Stimulated activated CD8-positive, alpha-beta memory T cell treated with anti-CD3 and anti-CD28 coated beads, Interleukin-15, amount 100 ng/mL, for 24 hours (primary cell): ENCODE results near the gene TMEM14B.
"Not testable (repeated sequence)": the region's sequence is repeated elsewhere in the genome, so short reads cannot be mapped to it uniquely, and the experiment has no call there.

Experiments used
- DNase-seq: peaks from one replicate; pipeline ENCODE4 v3.0.0-alpha.2; 2020; ENCODE audit warnings: low read depth

The TMEM14B gene

DNA sequence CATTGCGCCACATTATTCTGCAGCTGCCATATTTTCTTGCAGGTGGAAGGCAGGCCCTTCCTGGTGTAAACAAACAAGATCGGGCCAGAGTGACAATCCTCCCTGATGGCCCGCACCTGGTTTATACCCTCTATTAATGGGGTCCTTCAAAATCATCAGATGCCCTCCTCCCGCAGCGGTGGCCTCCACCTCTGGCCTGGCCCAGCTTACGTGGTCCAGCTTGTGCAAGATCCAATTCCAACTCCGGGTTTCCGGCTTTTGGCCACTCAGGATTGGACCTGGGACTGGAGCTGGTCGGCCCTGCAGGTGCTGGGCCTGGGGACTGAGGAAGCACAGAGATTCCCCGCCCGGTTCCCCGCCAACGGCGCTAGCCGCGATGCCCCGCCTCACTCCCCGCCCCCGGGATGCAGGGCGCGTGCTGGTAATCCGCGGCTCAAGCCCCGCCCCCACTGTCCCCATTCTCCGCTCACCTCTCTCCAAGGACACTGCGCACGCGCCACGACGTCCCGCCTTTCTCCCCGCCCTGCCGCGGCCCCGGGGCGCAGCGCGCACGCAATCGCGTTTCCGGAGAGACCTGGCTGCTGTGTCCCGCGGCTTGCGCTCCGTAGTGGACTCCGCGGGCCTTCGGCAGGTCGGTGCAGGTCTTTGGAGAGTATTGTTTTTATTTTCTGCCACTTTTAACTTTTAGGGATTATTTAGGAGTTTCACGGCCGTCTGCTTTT is at the start of gene TMEM14B:
TSS of gene TMEM14B (plus strand) at position 555 of the 722 bp plus-strand sequence. CDS start 1,441 bp downstream, outside the sequence.
- peak; percentile 99 for DNase-seq

DNA sequence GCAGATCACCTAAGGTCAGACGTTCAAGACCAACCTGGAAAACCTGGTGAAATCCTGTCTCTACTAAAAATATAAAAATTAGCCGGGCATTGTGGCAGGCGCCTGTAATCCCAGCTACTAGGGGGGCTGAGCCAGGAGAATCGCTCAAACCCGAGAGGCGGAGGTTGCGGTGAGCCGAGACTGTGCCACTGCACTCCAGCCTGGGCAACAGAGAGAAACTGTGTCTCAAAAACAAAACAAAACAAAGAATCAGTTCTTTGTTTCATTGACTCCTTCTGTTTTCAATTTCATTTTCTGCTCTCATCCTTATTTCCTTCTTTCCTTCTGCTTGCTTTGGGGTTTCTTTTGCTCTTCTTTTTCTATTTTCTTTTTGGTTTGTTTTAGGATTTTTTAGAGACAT is 33.6 kb upstream of the TMEM14B start:
- no peak for DNase-seq

DNA sequence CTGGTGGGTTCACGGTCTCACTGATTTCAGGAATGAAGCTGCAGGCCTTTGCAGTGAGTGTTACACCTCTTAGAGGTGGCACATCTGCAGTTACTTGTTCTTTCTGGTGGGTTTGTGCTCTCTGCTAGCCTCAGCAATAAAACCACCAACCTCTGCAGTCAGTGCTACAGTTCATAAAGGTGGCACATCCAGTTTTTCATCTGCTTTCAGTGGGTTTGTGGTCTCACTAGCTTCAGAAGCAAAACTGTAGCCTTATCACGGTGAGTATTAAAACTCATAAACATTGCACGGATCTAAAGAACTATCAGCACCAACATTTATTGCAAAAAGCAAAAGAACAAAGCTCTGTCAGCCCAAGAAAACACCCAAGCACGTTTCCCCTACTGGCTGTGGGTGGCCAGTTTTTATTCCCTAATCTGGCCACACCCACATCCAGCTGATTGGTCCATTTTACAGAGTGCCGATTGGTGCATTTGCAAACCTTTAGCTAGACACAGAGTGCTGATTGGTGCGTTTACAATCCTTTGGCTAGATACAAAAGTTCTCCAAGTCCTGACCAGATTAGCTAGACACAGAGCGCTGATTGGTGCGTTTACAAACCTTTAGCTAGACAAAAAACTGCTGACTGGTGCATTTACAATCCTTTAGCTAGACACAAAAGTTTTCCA is 28.2 kb upstream of the TMEM14B start:
- DNase-seq: no peak

DNA sequence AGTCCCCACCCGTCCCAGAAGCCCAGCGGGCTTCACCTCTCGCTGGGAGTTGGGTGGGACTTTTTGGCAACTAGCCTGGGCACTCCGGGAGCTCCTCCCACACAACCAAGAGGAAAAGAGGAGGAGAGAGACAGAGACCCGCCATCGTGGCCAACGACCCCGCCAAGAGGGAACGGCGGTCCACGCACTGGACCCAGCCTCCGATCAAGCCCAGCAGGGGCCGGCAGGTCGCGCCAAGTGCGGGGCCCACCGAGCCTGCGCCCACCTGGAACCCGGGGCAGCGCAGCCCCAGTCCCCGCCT is 27.7 kb upstream of the TMEM14B start:
- no peak for DNase-seq

DNA sequence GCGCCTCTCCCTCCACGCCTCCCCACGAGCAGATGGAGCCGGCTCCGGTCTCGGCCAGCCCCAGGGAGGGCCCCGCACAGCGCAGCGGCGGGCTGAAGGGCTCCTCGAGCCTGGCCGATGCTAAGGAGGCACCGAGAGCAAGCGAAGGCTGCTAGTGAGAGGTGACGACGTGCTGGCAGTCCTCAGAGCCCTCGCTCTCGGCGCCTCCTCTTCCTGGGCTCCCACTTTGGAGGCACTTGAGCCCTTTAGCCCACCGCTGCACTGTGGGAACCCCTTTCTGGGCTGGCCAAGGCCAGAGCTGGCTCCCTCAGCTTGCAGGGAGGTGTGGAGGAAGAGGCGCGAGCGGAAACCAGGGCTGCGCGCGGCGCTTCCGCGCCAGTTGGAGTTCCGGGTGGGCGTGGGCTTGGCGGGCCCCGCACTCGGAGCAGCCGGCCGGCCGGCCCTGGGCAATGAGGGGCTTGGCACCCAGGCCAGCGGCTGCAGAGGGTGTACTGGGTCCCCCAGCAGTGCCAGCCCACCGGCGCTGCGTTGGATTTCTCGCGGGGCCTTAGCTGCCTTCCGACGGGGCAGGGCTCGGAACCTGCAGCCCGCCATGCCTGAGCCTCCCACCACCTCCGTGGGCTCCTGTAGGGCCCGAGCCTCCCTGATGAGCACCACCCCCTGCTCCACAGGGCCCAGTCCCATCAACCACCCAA is 27.2 kb upstream of the TMEM14B start:
- DNase-seq: peak; percentile 33

DNA sequence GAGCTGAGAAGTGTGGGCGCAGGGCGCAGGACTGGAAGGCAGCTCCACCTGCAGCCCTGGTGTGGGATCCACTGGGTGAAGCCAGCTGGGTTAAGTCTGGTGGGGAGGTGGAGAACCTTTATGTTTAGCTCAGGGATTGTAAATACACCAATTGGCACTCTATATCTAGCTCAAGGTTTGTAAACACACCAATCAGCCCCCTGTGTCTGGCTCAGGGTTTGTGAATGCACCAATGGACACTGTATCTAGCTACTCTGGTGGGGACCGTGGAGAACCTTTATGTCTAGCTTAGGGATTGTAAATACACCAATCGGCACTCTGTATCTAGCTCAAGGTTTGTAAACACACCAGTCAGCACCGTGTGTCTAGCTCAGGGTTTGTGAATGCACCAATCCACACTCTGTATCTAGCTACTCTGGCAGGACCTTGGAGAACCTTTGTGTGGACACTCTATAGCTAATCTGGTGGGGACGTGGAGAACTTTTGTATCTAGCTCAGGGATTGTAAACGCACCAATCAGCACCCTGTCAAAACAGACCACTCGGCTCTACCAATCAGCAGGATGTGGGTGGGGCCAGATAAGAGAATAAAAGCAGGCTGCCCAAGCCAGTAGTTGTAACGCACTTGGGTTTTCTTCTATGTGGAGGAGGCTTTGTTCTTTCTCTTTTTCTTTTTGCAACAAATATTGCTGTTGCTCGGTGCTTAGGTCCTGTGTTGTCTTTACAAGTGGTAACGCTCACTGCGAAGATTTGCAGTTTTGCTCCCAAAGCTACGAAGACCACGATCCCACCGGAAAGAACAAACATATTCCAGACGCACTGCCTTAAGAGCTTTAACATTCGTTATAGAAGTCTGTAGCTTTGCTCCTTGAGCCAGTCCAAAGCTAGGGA is 26.4 kb upstream of the TMEM14B start:
- DNase-seq: not testable (repeated sequence)

DNA sequence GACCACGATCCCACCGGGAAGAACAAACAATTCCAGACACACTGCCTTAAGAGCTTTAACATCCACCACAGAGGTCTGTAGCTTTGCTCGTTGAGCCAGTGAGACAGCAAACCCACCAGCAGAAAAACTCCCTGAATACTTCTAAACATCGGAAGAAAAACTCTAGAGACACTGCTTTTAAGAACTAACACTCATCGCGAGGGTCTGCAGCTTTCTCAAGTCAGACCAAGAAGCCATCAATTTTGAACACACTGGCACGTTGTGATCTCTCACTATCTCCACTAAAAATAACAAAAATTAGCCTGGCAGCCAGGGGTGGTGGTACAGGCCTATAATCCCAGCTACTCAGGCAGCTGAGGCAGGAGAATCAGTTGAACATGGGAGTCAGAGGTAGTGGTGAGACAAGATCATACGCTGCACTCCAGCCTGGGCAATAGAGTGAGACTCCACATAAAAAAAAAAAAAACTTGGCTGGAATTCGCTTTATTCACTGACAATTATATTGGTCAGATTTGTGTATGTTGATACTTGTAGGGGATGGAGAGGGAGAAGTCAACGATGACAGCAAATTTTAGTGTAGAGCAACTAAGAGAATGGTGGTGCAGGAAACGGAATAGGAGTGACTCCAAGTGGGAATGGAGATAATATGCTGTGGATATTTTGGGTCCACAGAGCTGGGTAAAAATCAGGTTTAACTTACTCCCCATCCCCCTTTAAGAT is 25.6 kb upstream of the TMEM14B start:
- DNase-seq: no peak

DNA sequence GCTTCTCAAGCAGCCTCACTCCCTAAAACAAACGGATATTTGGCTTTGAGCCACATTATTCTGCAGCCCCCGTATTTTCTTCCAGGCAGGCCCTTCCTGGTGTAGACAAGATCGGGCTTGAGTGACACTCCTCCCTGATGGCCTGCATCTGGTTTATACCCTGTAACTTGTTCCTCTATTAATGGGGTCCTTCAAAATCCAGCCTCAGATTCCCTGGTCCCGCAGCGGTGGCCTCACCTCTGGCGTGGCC is 25.1 kb upstream of the TMEM14B start:
- DNase-seq: no peak

DNA sequence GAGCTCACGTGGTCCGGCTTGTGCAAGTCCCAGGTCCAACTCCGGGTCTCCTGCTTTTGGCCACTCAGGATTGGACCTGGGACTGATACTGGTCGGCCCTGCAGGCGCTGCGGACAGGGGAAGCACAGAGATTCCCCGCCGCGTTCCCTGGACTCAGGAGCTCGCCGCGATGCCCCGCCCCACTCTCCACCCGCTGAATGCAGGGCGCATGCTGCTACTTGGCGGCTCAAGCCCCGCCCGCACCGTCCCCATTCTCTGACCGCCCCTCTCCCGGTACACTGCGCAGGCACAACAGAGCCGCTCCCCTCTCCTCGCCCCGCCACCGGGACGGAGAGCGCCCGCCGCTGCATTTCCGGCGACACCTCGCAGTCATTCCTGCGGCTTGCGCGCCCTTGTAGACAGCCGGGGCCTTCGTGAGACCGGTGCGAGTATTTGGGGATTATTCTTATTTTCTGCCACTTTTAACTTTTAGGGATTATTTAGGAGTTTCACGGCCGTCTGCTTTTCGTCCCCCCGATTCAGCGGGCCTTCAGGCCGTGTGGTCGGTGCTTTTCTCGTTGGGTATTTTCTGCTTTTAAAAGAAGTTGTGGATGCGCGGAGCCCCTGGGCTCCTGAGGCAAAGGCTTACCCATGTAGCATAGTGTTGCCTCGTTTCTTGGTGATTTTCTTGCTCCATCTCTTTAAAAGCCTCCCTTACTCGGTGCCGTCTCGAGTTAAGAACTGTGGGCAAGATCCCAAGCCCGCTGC is 24.6 kb upstream of the TMEM14B start, which contains the start of gene TMEM14C:
TSS of gene TMEM14C (plus strand) at position 251 of the 747 bp plus-strand sequence. CDS start 1,544 bp downstream, outside the sequence.
- peak; percentile 67 for DNase-seq

DNA sequence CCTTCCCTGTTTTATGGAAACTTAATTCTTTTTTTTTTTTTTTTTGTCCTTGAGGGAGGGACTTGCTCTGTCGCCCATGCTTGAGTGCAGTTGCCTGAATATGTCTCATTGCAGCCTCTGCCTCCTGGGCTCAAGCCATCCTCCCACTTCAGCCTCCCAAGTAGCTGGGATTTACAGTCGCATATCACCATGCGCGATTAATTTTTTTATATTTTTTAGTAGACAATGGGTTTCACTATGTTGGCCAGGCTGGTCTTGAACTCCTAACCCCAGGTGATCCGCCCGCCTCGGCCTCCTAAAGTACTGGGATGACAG is 24.1 kb upstream of the TMEM14B start:
- DNase-seq: no peak

DNA sequence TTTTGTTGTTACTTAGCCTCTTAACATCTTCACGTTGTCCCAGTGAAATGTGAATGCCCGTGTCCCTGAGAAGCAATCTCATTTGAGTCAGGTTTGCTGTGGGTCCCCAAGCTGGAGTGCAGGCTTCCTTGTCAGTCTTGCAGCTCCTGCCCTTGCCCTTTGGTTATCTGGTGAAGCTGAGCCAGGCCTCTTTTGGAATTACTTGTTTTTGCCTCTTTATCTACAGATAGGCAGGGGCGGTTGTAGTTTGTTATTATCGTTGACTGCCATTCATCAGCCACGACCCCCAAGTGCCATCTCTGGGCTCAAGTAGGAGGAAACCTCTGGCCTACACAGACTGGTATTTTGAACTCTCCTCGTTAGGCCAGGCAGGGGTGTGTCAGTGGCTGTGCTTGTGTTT is 22.6 kb upstream of the TMEM14B start:
- no peak for DNase-seq

DNA sequence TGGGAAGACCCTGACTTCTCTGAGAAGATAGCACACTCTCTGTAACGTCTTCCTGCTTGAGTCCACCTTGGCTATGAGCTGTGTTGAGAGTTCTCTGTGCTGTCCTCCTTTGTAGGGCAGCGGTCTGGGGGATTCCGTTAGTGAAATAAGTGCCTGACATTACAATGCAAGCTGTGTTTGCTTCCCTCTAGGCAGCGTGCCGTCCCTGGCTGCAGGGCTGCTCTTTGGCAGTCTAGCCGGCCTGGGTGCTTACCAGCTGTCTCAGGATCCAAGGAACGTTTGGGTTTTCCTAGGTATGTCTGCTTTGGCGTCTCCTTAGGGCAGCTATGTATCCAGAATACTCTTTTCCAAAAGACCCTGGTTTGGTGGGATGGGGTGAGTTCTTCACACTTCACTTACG is 21.9 kb upstream of the TMEM14B start:
- no peak for DNase-seq

DNA sequence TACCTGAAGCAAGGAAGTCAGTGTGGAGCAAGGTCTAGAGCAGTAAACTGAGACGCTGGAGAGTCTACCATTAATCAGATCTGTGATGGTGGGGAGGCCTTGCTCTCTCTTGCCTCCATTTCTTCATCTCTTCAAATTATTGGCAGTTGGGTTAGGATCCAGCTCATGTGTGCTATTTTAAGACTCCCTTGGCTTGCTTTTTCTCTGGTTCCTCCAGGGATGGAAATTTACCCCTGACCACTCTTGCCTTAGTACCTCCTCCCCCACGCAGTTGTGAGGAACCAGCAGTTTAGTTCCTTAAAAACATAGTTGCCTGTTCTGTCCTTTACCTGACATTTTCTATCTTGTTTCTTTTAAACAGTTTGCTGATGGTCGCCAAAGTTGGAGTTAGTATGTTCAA is 17.4 kb upstream of the TMEM14B start:
- no peak for DNase-seq

DNA sequence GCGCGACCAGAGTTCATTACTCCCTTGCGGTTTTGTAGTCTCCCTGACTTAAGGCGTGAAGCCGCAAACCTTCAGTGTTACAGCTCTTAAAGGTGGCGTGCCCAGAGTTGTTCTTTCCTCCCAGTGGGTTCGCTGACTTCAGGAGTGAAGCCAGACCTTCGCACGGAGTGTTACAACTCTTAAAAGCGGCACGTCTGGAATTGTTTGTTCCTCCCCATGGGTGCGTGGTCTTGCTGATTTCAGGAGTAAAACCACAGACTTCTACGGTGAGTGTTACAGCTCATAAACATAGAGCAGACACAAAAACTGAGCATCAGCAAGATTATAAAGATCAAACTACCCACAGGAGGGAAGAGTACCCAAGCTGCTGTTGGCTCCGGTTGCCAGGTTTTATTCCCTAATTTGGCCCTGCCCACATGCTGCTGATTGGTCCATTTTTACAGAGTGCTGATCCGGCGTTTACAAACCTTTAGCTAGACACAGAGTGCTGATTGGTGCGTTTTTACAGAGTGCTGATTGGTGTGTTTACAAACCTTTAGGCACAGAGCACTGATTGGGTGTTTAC is 14.4 kb upstream of the TMEM14B start:
- DNase-seq: no peak

DNA sequence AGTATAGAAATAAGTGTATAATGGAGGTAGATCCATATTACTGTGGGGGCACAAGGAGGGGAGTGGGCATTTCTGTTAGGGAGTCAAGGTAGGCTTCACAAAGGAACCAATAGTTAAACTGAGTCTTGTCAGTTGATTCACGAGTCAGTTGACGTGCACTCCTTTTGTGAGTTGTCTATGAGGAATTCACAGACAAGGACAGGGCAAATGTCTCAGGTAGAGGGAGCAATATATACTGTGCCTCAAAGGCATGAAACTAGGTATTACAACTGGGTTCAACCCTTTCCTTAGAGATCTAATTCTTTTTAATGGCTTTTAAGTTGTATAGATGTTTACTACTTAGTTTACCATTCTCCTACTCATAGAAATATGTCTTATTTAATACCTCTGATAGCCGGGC is 13.7 kb upstream of the TMEM14B start:
- DNase-seq: no peak

DNA sequence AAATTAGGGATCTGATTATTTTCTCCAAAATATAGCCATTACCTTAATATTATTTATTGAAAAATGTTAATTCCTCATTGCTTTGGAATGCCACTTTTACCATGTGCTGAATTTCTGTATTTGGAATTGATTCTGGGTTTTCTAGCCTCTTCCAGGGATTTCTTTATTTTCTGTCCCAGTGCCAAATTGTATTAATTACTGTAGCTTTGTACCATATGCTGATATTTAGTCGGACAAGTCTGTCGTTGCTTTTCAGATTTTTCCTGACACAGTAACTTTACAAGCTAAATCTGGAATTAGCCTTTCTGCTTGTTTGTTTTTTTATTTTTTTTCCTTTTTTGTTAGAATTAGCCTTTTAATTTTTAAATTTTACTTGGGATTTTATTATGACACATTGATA is 10.9 kb upstream of the TMEM14B start:
- no peak for DNase-seq

DNA sequence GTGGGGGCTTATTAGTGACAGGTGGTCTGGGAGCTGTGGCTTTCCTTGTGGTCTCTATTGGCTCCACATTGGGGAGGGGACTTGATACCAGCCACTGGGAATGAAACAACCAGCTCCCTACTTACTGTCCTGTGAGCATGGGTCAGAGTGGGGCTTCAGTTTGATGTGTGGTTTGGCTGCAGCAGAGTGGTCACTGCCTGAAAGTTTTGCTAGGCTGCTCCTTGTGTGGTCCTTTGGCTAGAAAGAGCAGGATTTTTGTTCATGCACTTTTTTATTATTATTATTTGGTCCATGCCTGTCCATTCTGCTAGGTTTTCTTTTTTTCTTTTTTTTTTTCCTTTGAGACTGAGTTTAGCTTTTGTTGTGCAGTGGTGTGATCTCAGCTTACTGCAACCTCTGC is 7.5 kb upstream of the TMEM14B start:
- DNase-seq: no peak

DNA sequence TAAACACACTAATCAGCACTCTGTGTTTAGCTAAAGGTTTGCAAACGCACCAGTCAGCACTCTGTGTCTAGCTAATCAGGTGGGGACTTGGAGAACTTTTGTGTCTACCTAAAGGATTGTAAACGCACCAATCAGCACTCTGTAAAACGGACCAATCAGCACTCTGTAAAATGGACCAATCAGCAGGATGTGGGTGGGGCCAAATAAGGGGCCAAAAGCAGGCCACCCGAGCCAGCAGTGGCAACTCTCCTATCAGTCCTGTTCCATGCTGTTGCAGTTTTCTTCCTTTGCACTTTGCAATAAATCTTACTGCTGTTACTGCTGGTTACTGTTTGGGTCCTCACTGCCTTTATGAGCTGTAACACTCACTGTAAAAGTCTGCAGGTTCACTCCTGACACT is 6.0 kb upstream of the TMEM14B start:
- not testable (repeated sequence) for DNase-seq

DNA sequence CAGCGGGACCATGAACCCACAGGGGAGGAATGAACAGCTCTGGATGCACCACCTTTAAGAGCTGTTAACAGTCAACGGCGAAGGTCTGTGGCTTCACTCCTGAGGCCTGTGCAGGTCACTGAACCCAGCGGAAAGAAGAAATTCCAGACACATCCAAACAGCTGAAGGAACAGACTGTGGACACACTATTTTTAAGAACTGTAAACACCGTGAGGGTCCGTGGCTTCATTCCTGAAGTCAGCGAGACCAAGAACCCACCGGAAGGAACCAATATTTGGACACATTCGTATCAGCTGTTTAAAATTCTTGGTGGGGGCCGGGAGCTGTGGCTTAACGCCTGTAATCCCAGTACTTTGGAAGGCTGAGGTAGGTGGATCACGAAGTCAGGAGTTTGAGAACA is 5.4 kb upstream of the TMEM14B start:
- no peak for DNase-seq

DNA sequence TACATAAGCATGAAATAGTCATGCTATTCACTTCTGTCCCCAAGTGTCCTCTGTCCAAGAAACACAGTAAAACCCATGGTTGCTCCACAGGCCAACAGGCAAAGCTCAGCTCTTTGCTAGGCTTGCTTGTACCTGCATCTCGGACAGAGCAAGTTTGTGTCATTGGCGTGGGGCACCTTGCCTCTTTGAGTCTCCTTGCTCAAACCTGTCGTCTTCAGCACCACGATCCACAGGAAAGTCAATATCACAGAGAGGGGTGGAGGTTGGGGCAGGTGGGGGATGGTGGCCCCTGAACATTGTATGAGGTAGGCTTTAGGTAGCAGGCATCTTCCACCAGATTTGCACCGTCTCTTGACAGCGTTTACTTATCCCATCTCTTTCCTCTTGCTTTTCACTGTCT is 4.1 kb upstream of the TMEM14B start:
- DNase-seq: no peak

DNA sequence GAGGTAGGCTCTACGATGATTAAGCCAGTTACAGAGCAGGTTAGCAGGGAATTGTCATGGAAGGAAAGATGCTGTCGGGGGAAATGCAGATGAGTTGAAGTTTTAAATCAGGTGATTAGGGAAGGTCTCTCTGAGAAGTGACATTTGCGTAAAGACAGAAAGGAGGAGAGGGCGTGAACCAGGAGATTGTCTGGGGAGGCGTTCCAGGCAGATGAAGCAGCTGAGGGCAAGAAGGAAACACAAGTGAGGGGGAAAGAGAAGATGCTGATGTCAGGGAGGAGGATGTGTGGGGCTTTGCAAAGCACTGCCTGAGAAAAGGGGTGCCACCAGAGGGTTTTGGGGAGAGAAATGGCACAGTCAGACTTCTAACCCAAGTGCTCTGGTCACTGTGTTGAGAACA is 2.5 kb upstream of the TMEM14B start:
- DNase-seq: no peak
